Measurements from ENCODE around the gene ADRA1B.
"Not testable (repeated sequence)": the region's sequence is repeated elsewhere in the genome, so short reads cannot be mapped to it uniquely, and the experiment has no call there.

ADRA1B gene

DNA sequence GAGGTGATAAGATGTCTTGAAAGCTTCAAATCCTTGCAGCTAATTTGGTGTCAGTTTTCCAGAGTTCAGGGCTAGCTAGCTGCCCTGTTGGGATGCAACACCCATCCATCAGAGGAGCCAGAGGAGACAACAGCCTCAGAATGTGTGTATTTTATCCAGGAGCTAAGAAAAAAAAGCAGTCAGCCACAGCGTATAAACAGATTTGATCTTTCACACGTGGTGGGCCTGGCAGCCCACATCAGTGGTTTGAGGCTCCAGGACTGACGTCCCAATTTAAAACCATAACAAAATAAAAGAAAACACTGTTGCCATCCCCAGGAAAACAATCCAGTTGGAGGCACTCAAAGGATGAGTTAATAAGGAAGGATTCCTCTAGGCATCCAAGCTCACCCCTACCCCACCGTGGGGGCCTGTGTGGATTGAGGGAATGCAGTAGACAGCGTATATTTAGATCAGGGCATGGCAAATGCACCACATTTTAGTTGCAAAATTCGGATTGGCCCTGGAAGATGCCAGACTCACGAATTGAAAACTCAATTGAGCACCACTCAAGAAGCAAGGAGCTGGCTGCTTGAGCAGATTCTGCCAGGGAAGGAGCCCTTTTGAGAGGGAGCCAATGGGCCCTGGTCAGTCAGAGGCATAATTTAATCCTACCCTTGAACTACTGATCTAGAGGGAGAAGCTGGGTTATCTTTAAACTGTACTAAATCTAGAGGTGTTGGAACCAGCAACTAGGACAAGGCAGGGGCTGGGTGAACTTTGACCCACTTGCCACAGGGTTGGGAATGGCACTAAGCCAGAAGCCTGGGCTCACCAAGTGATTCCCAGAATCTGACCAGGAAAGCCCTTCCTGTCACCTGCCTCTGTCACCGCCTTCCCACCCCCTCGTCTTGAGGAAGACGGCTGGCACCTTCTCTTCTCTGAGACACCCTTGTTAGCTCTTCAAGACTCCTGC, 17.5 kb downstream of the ADRA1B start:
- no peak for DNase-seq

DNA sequence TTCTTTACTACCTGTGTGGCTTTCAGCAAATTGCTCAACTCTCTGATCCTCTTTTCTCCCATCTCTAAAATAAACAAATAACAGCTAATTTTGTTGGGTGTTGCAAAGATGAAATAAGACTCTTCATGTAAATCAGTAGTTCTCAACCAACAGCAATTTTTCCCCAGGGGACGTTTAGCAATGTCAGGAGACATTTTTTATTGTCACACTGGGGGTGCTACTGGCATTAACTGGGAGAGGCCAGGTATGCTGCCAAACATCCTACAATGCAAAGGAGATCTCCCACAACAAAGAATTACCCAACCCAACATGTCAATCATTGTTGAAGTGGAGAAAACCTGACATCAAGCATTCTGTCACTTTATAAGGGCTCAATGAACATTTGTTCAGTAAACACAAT, 19.7 kb downstream of the ADRA1B start:
- no peak for DNase-seq

DNA sequence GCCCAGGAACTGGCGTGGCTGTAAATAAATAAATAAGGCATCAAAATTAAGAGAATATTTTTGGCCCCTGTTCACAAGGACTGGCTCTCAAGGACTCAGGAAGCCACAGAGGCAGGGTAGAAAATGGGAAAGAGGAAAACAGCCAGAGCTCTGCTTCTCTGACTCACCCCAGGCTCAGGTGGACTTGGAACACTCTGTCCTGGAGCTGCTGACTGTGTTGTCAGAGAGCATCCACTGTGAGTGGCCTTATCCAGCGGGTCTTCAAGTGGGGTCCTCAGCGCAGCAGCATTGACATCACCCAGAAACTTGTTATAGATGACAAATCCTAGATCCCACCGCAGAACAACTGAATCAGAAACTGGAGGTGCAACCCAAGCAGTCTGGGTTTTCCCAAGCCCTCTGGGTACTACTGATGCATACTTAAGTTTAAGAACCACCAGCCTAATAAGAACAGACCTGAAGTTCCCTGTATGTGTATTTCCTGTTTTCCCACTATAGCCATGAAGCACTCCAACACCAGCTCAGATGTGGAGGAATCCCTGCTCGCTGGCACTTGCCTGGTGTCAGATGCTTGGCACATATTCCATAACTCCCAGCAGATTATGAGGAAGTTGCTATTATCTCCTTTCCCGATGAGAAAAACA, 20.5 kb downstream of the ADRA1B start:
- DNase-seq, result no peak

GRCh38 chr5:159937580-159937979, 21.3 kb downstream of the ADRA1B start:
- DNase-seq, result no peak

DNA sequence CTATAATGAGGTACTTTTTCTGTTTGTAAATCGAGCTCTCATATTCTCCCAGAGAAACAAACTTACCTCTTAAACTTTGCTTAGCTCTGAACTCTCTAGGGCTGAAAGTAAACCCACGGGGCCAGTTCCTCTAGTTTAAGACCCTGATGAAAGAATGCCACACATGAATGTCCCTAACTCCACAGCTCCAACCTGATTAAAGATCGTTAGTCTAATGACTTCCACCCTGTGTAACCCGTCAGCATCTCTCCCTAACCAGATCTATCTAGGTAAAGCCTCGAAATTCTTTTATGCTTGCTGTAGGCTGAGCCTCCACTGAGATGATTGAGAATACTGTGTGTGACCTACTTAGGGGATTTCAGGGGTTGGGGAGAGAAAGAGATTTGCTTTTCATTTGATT, 27.0 kb downstream of the ADRA1B start:
- DNase-seq, result no peak

- DNase-seq, result no peak
Observed at GRCh38 chr5:159944056-159944600, 27.8 kb downstream of the ADRA1B start.

DNA sequence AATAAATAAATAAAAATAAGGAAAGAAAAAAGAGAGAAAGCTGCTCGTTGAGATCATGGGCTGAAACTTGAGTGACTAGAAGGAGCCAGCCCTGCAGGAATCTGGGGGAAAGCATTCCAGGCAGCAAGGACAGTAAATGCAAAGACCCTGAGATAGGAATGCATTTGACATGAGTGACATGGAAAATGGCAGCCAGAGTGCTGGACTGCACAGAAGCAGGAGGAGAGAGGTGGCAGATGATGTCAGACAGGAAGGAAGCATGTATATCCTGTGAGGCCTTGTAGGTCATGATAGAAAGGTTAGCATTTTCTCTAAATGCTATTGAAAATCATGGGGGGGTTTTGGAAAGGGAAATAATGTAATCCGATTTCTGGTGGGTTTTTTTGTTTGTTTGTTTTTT, 29.1 kb downstream of the ADRA1B start:
- peak; percentile 8 for DNase-seq

DNA sequence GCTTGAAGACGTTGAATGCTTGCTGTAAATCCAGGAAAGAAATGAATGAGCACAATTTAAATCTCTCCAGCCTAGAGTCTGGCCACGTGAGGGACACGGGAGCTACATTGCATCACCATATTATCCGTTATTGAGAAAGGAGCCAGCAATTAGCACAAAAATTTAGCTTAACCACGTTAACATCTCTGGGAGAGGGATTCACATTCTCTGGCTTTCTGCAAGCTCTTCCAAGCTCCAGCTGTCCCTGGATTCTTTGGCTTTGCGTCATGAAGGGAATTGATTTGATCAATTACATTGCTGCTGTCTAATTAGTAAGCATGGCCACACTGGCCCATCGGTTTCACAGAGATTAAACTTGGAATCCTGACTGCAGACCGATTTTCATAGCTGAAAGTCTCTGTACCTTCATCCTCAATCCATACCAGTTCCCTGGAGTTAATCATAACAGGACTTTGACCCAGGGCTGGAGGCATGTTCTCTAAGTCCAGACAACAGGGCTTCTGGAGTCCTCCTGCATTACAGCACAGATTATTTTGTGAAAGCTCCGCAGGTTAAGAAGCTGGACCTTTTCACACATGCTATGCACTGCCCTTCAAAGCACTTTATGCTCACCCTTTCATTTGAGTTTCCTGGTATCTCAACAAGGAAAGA, 31.6 kb downstream of the ADRA1B start:
- no peak for DNase-seq

- DNase-seq, result peak; percentile 12
Observed at GRCh38 chr5:159951387-159951786, 35.1 kb downstream of the ADRA1B start.

DNA sequence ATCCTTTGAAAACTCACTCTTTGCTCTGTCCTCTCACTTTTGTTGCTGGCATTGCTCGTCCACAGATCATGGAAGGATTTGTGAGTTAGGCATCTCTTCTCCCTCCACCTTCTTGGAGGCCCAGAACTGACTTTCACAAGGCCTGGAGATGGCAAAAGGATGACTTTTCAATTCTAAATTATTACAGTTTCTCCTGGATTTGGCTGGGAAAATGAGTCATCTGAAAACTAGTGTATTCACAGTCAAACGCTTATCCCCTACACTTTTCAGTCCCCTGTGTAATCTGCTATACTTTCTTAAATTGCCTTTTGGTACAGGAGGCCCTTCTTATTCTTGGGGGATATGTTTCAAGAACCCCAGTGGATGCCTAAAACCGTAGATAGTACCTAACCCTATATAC, 35.6 kb downstream of the ADRA1B start:
- DNase-seq, result no peak

DNA sequence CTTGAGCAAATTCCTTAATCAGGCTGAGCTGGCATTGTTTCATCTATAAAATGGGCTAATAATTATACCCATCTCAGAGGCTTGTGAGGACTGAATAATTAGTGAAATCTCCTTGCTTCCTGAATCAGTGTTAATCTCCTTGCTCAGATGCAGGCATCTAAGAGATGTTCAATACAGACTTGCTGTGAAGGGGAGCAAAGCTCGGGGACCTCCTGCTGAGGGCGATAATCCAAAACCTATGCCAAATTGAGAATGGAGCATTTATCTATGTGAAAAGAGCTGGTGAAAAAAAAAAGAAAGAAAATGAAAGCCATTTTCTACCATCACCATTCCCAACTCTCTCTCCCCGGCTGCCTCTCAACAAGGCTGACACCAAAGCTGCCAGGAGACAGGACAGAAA, 37.3 kb downstream of the ADRA1B start:
- no peak for DNase-seq

- peak; percentile 65 for DNase-seq
Observed at GRCh38 chr5:159955056-159955624, 38.9 kb downstream of the ADRA1B start.

- DNase-seq, result no peak
Observed at GRCh38 chr5:159956074-159956473, 39.8 kb downstream of the ADRA1B start.

- DNase-seq, result no peak
Observed at GRCh38 chr5:159961176-159962160, 45.2 kb downstream of the ADRA1B start.

DNA sequence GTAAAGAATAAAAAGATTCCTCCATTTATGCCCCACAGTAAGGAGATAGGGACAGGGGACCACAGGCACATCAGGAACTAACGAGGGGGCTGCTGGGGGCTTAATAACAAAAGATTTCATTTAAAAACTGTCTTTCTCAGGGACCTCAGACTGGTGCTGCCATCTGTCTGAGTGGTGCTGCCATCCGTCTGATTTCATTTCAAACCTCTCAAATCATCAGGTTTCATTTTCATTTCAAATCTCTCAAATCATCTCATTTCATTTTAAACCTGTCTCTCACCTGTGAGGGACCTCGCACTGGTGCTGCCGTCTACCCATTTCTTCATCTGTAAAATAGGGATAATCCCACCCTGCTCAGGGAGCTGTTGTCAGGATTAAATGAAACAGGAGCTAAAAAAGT, 45.9 kb downstream of the ADRA1B start:
- DNase-seq, result no peak

DNA sequence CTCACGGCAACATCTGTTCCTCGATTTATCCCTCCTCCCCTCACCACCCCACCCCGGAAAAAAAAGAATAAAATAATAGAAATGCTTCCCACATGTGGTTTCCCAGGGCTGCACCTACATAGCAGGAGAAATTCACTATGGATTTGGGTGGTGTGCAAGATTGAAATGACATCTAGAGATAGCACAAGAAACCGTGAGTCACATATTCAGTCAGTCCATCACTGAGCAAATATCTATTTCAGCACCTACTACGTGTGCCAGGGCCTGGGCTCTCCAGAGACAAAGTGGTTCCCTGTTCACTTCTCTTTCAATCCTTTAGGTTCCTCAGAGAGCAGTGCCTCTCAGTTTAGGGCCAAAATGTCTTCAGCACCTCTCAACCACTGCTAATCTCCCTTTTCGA, 47.7 kb downstream of the ADRA1B start:
- no peak for DNase-seq

DNA sequence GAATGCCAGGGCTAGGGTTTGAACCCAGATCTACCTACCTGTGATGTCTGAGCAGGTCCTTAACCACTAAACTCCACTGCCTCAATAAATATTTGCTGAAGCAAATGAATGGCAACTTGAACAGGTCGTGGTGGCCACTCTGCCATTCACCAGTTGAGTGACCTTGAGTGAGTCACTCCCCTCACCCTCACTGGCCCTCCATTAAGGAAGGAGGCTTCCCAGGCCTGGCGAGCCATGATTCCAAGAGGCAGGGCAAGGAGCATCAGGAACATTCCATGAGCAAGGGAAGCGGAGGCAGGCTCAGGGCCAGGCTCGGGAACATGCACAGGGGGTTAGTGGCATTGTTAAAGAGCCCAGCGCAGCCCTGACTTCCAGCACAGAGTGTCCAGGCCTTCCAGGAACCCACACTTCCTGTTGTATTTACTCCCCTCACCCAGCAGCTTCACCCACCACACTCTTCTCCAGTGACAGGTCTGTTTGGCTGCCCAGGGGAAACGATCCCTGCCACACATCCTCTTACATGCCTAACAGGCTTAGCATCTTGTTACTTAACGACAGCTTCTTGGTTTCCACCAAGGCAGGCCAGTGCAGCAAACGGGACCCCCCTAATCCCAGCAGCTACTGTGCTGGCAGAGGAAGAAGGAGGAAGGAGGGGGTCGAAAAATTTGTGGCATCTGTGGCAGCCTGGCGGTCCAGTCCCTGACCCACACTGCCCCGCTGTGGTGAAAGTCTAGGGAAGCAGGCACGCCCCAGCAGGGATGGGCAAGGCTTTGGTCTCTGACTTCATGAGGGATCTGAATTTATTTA, 49.0 kb downstream of the ADRA1B start:
- peak; percentile 51 for DNase-seq

DNA sequence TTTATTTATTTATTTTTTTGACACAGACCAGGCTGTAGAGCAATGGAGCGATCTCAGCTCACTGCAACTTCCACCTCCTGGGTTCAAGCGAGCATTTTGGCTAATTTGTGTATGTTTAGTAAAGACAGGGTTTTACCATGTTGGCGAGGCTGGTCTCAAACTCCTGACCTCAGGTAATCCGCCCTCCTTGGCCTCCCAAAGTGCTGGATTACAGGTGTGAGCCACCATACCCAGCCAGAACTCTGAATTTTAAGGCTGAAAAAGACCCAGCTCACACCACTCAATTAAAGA, 49.5 kb downstream of the ADRA1B start:
- not testable (repeated sequence) for DNase-seq

GRCh38 chr5:159969966-159970365, 53.7 kb downstream of the ADRA1B start:
- no peak for DNase-seq

- DNase-seq, result no peak
Observed at GRCh38 chr5:159971038-159971437, 54.8 kb downstream of the ADRA1B start.

DNA sequence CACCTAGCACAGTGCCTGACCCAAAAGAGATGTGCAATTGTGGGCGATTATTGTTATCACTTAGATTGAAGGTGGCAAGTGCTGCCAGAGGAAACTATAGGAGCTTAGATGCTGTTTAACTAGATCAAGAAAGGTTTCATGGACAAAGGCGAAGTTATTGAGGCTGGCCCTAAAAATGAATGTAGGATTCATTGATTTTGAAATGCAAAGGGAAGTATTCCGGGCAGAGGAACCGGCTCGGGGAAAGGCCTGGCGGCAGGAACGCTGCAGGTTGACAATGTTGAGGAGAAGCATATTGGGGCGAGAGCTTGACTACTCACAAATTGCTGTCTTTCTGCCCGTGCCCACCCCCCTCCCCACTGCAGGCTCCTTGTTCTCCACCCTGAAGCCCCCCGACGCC, 55.2 kb downstream of the ADRA1B start:
- no peak for DNase-seq

Measured in DMS53 (cell line).